GM12878 (cell line): Measurements from ENCODE around the gene PPM1N. TPM values are rescaled to one million over a fixed set of nuclear protein-coding genes. Genes with fewer than 3 reads are reported as not detected.

Experiments
- ATAC-seq: fragments of 200-7000 bp; cut with Tn5 transposase; 3 replicates; pipeline ENCODE4 v1.9.1; 2020; ENCODE audit warnings: mild to moderate bottlenecking, moderate library complexity
- BruUV-seq: library from RNA; stranded (reverse); fragments of 400-500 nt; replicated peaks from 2 replicates; lab custom pipeline; 2021; lab: Mats Ljungman, UMichigan
- CTCF ChIA-PET: fragments of 300-600 bp; sonication (Branson Sonifier 250); formaldehyde crosslinking; extraction: SDS; loops from one replicate; lab custom pipeline; 2021; ENCODE audit warnings: inconsistent platforms; lab: Yijun Ruan, JAX
- POLR2A ChIA-PET: fragments of 350-600 bp; formaldehyde crosslinking; extraction: SDS; loops from one replicate; lab custom pipeline; 2021; ENCODE audit warnings: inconsistent platforms; lab: Charles Lee
- RAD21 ChIA-PET: fragments of 300-600 bp; sonication (Branson Sonifier 250); formaldehyde crosslinking; loops from one replicate; lab custom pipeline; 2023; ENCODE audit warnings: antibody characterized with exemption; ENCODE audit not compliant: unreplicated experiment; lab: Charles Lee
- SMC1A ChIA-PET: fragments of 300-600 bp; sonication (Branson Sonifier 250); formaldehyde crosslinking; loops from one replicate; lab custom pipeline; 2023; ENCODE audit not compliant: unreplicated experiment, uncharacterized antibody; lab: Charles Lee
- DNase-seq: peaks from one replicate; pipeline ENCODE4 v3.0.0-alpha.2; 2011; ENCODE audit warnings: low read depth, low spot score
- FAIRE-seq: peaks from 3 replicates; lab custom pipeline; 2011; peaks lifted over from hg19 to GRCh38; lab: Jason Lieb, UNC
- H2AFZ ChIP-seq: 2 replicates; pipeline ENCODE4 v1.6.0; 2011; ENCODE audit warnings: low read depth, low read length, control low read depth; ENCODE audit not compliant: control insufficient read depth
- H3K27ac ChIP-seq: 2 replicates; pipeline ENCODE4 v1.5.1; 2011; ENCODE audit warnings: control low read depth; ENCODE audit not compliant: control insufficient read depth, insufficient read depth
- H3K27me3 ChIP-seq, 2 experiments: replicated peaks in 1 of 2; 2 replicates each; pipeline versions ENCODE4 v1.6.0 to v1.6.1; 2011; ENCODE audit warnings: low read length in 1 of 2; ENCODE audit not compliant: control insufficient read depth in 2 of 2, insufficient read depth in 2 of 2
- H3K36me3 ChIP-seq, 2 experiments: 2 replicates each; pipeline ENCODE4 v1.5.1; 2011; ENCODE audit warnings: low read length in 1 of 2; ENCODE audit not compliant: control insufficient read depth in 2 of 2, insufficient read depth in 2 of 2
- H3K4me1 ChIP-seq: 2 replicates; pipeline ENCODE4 v1.6.1; 2011; ENCODE audit warnings: mild to moderate bottlenecking, low read length, moderate library complexity, mixed read lengths; ENCODE audit not compliant: control insufficient read depth, insufficient read depth
- H3K4me2 ChIP-seq: 2 replicates; pipeline ENCODE4 v1.6.0; 2011; ENCODE audit warnings: control low read depth; ENCODE audit not compliant: control insufficient read depth, insufficient read depth
- H3K4me3 ChIP-seq: fragments of 200-600 bp; sonication (generic); 2 replicates; pipeline ENCODE4 v1.5.1; 2016
- H3K79me2 ChIP-seq: 2 replicates; pipeline ENCODE4 v1.6.0; 2011; ENCODE audit warnings: low read length; ENCODE audit not compliant: control insufficient read depth, insufficient read depth
- H3K9ac ChIP-seq: 2 replicates; pipeline ENCODE4 v1.8.0; 2011; ENCODE audit warnings: low read length, control low read depth, mixed read lengths; ENCODE audit not compliant: control insufficient read depth, insufficient read depth
- H3K9me3 ChIP-seq: replicated peaks from 3 replicates; pipeline ENCODE4 v1.5.1; 2011; ENCODE audit warnings: mild to moderate bottlenecking, low read length; ENCODE audit not compliant: control insufficient read depth, insufficient read depth
- H4K20me1 ChIP-seq: 2 replicates; pipeline ENCODE4 v1.6.0; 2011; ENCODE audit not compliant: control insufficient read depth, insufficient read depth
- BRCA1 ChIP-seq: IDR thresholded peaks from 2 replicates; pipeline ENCODE4 v1.6.1; 2011; ENCODE audit warnings: low read depth, low read length, improper control_type of control experiment
- CBFB ChIP-seq: IDR thresholded peaks from 2 replicates; pipeline ENCODE4 v1.6.1; 2016; ENCODE audit warnings: antibody characterized with exemption, low read depth
- HDAC2 ChIP-seq: fragments of 200-600 bp; sonication (generic); IDR thresholded peaks from 2 replicates; pipeline ENCODE4 v1.6.1; 2017
- JUND ChIP-seq: IDR thresholded peaks from 2 replicates; pipeline ENCODE4 v1.6.1; 2012; ENCODE audit warnings: low read depth, mild to moderate bottlenecking, low read length, improper control_type of control experiment, moderate library complexity
- RAD51 ChIP-seq: fragments of 450-650 bp; IDR thresholded peaks from 2 replicates; pipeline ENCODE4 v1.6.1; 2016; ENCODE audit warnings: moderate library complexity, mild to moderate bottlenecking, inconsistent platforms
- RFX5 ChIP-seq: IDR thresholded peaks from 2 replicates; pipeline ENCODE4 v1.6.1; 2011; ENCODE audit warnings: low read depth, low read length, improper control_type of control experiment
- WGBS: methylation state at CpG from one replicate; pipeline ENCODE4 v1.1.6; 2016; ENCODE audit warnings: low lambda C conversion rate; ENCODE audit not compliant: insufficient replicate concordance, insufficient coverage; ENCODE audit errors: missing lambda C conversion rate; 5-methylcytosine and 5-hydroxymethylcytosine counted together
- in situ Hi-C: fragments of 300-500 bp; cut with MboI; formaldehyde crosslinking; loops from 9 replicates; pipeline ENCODE4 v1.14.3; 2018; ENCODE audit warnings: mixed read lengths
- intact Hi-C: fragments of 100-400 bp; cut with micrococcal nuclease; formaldehyde crosslinking; loops from one replicate; pipeline ENCODE4 v1.14.2; 2022; ENCODE audit not compliant: unreplicated experiment
- polyA plus RNA-seq, 11 experiments: library from polyadenylated mRNA; depleted of rRNA in 4 of 11; unstranded in 6 of 11; stranded (reverse) in 5 of 11; fragments of >200 nt; fragmentation: Nextera tagmentation in 4 of 11; fragmentation: Illumina TruSeq in 1 of 11; extraction: Ambion mirVana in 4 of 11; extraction: Trizol in 1 of 11; gene quantifications; 1 replicate in 1 of 11; 2 replicates in 10 of 11; pipeline versions ENCODE4 v1.2.1 to v1.2.3, GENCODE V29; 2011 to 2016; ENCODE audit warnings: inconsistent platforms in 2 of 11, missing spikeins in 2 of 11, low read depth in 1 of 11
- total RNA-seq, 4 experiments: library from RNA; depleted of rRNA in 3 of 4; stranded (reverse); fragments of >200 nt in 3 of 4; fragmentation: Illumina TruSeq in 1 of 4; extraction: Trizol in 1 of 4; gene quantifications; 2 replicates each; pipeline versions ENCODE4 v1.2.1 to v1.2.3, GENCODE V29; 2013 to 2021
- TF ChIP-seq, protein P1 (sequence below): IDR thresholded peaks from 2 replicates; pipeline ENCODE4 v1.6.1; 2012; ENCODE audit warnings: low read depth, low read length, improper control_type of control experiment
- TF ChIP-seq, protein P2 (sequence below): fragments of 450-650 bp; IDR thresholded peaks from 2 replicates; pipeline ENCODE4 v1.6.1; 2017; ENCODE audit warnings: mild to moderate bottlenecking, moderate library complexity

The PPM1N gene
- total and polyA plus RNA-seq, 10 of the 15 experiments (the other 5 are each of a cell fraction or from before 2014, with no cell fraction given) = 1.6 to 5.4 (median 3.7) TPM

DNA sequence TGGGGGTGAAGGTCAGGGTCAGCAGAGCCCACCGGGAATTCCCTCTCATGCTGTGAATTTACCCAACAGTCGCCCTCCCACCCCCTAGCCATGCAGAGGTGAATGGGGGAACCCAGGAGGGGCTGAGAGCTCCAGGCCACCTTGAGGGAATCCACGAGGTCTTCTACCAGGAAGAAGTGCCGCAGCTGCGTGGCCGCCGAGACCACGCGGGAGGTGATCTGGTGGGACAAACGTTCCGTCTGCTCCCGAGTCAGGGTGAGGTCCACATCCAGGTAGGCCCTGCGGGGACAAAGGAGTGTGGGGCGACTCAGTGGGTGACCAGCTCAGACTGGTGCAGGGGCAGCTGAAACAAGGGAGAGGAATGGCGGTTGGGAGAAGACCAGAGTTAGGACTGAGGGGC, 9.5 kb upstream of the PPM1N start:
- TF ChIP-seq CBFB = no peak
- TF ChIP-seq, protein P1, sequence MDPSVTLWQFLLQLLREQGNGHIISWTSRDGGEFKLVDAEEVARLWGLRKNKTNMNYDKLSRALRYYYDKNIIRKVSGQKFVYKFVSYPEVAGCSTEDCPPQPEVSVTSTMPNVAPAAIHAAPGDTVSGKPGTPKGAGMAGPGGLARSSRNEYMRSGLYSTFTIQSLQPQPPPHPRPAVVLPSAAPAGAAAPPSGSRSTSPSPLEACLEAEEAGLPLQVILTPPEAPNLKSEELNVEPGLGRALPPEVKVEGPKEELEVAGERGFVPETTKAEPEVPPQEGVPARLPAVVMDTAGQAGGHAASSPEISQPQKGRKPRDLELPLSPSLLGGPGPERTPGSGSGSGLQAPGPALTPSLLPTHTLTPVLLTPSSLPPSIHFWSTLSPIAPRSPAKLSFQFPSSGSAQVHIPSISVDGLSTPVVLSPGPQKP = no peak
- no peak for TF ChIP-seq BRCA1
- TF ChIP-seq HDAC2 = no peak
- TF ChIP-seq, protein P2, sequence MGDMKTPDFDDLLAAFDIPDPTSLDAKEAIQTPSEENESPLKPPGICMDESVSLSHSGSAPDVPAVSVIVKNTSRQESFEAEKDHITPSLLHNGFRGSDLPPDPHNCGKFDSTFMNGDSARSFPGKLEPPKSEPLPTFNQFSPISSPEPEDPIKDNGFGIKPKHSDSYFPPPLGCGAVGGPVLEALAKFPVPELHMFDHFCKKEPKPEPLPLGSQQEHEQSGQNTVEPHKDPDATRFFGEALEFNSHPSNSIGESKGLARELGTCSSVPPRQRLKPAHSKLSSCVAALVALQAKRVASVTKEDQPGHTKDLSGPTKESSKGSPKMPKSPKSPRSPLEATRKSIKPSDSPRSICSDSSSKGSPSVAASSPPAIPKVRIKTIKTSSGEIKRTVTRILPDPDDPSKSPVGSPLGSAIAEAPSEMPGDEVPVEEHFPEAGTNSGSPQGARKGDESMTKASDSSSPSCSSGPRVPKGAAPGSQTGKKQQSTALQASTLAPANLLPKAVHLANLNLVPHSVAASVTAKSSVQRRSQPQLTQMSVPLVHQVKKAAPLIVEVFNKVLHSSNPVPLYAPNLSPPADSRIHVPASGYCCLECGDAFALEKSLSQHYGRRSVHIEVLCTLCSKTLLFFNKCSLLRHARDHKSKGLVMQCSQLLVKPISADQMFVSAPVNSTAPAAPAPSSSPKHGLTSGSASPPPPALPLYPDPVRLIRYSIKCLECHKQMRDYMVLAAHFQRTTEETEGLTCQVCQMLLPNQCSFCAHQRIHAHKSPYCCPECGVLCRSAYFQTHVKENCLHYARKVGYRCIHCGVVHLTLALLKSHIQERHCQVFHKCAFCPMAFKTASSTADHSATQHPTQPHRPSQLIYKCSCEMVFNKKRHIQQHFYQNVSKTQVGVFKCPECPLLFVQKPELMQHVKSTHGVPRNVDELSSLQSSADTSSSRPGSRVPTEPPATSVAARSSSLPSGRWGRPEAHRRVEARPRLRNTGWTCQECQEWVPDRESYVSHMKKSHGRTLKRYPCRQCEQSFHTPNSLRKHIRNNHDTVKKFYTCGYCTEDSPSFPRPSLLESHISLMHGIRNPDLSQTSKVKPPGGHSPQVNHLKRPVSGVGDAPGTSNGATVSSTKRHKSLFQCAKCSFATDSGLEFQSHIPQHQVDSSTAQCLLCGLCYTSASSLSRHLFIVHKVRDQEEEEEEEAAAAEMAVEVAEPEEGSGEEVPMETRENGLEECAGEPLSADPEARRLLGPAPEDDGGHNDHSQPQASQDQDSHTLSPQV = no peak
- no peak for TF ChIP-seq RAD51
- no peak for TF ChIP-seq JUND
- no peak for TF ChIP-seq RFX5
- TF ChIP-seq, all 136 proteins: peak for 0
- Histone ChIP-seq H2AFZ (no peak overlapping the region), H3K4me3 (no peak overlapping the region), H3K36me3 (no peaks in the 10 kb centered on the region), H3K27me3 (no peaks in the 10 kb centered on the region), H3K4me1 (0 out of 2 replicates have a peak, but pooled peaks cover 3% of the 10 kb centered on the region), H3K9me3 (no peaks in the 10 kb centered on the region), H3K27ac (no peak overlapping the region), H3K79me2 (no peaks in the 10 kb centered on the region), H4K20me1 (no peaks in the 10 kb centered on the region), H3K9ac (no peak overlapping the region), H3K4me2 (no peak overlapping the region)
- DNase-seq (no peak), ATAC-seq (no peak), FAIRE-seq (no peak)
- ChIA-PET SMC1A (interaction anchor here (0.7 kb wide), 1 partner anchor 385 kb away, joined by 3 read pairs; no protein-coding TSS in a partner anchor), POLR2A (interaction anchor here (0.7 kb wide), 1 partner anchor 10 kb away, joined by 3 read pairs; no protein-coding TSS in a partner anchor), RAD21 (interaction anchor here (1.3 to 1.6 kb wide), 3 partner anchors 10 to 153 kb away, joined by 4 to 6 read pairs (median 5); no protein-coding TSS in a partner anchor), CTCF (interaction anchor here (0.6 to 2.6 kb wide), 4 partner anchors 10 to 229 kb away, joined by 3 to 12 read pairs (median 4); no protein-coding TSS in a partner anchor)
- intact Hi-C loops (loop anchor here (10.0 kb wide), 1 partner anchor 394 kb away; the partner anchor contains the start of gene PPP1R37), in situ Hi-C loops (no loop called here)
- WGBS = 56% methylated on average over 15 of the region's 15 CpGs
- no TSS peak for BruUV-seq
